ENCODE data around the gene RNF141.

The RNF141 gene

DNA sequence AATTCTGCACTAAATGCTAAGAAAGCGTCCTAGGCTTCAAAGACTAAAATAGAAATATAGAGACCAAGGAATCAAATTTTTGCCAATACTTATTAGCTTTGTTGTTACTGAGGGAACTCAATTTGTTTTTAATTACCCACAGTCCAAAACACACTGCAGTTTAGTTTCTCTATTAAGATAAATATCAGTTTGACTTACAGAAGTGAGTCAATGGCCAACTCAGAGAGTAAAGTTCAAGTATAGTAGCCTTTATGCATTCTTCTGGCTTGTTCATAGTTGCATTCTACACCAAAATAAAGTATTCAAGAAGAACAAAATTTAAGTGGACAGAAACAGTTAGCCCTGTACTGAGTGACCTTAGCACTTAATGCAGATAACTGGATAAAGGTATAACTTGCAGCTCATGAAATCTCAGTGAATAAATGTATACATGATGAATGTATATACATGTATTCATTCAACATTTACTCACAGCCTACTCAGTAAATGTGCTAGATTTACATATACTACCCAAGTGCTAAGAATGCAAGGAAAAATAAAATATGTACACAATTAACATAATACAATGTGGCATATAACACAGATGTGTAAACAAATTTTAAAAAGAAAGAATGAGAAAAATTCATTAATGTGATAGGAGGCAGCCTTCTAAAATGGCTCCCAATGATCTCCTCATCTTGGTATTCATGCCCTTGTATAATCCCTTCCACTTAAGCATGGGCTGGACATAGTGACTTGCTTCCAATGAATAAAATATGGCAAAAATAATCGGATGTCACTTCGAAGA is 9.7 kb upstream of the RNF141 start:
- TF ChIP-seq, protein P1, sequence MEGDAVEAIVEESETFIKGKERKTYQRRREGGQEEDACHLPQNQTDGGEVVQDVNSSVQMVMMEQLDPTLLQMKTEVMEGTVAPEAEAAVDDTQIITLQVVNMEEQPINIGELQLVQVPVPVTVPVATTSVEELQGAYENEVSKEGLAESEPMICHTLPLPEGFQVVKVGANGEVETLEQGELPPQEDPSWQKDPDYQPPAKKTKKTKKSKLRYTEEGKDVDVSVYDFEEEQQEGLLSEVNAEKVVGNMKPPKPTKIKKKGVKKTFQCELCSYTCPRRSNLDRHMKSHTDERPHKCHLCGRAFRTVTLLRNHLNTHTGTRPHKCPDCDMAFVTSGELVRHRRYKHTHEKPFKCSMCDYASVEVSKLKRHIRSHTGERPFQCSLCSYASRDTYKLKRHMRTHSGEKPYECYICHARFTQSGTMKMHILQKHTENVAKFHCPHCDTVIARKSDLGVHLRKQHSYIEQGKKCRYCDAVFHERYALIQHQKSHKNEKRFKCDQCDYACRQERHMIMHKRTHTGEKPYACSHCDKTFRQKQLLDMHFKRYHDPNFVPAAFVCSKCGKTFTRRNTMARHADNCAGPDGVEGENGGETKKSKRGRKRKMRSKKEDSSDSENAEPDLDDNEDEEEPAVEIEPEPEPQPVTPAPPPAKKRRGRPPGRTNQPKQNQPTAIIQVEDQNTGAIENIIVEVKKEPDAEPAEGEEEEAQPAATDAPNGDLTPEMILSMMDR (IDR thresholded peaks at IDR 0.05; ENCODE audit: low read depth, low read length, missing control alignments): no peak
- no peak for DNase-seq (ENCODE audit: extremely low read depth, low read depth)
- no peak overlapping the region for H3K4me3 ChIP-seq (replicated peaks; ENCODE audit: low read depth, low read length)

DNA sequence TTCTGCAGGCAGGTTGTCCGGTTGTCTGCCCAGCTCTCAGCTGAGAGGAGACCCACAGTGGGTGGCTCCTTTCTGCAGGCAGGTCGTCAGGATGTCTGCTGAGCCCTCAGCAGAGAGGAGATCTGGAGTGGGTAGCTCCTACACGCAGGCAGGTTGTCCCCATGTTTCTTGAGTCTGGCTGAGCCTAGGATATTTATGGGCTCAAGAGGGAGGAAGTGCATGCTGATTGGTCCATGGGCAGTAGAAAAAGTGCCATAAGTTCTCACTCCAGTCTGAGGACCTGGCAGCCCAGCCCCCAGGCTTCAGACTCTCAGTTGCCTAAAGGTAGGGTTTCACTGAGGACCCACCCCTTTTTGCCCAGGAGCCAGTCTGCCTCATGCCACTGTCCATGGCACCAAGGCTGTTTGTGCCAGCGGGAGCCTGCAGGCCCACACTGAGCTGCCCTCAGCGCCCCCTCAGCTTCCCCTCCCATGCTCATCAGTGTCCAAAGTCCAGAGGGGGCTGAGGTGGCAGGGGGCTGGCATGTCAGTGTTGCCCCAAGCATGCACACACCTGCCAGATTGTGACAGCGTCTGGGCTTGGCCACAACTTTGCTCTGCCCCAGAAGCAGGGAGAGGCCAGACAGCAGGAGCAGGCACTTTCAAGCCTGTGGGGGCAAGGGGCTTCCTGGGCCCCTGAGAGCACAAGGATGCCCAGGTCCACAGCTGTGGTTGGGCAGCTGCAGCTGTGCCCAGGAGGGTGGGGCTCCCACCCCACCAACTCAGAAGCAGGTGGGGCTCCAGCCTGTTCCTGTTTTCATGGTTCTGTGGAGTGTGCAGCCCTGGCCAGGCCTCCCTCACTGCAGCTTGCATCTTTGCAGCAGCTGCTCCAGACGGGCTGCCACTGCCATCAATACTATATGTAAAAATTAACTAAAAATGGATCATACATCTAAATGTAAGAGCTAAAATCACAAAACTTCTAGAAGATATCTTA is 3.8 kb upstream of the RNF141 start:
- TF ChIP-seq, protein P1 (IDR thresholded peaks at IDR 0.05; ENCODE audit: low read depth, low read length, missing control alignments): no peak
- DNase-seq (ENCODE audit: extremely low read depth, low read depth): no peak
- H3K4me3 ChIP-seq (replicated peaks; ENCODE audit: low read depth, low read length): no peak overlapping the region

DNA sequence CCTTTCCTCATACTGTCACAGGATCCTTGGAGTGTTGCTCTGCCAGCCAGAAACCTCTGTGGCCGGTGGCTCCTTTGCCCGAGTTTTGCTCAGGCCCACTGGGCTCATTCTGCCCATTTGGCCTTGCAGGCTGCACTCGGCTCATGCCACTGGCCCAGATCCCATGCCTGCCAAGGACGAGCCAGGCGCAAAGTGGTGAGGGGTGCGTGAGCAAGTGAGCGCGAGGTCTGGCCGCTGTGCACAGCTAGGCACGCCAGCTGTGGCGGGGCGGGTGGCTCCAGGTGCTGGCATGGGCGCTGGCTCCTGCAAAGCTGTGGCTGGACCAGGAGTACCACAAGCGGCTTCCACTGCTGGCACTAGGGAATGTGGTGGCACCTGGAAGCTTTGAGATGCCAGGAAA is 2.8 kb upstream of the RNF141 start:
- TF ChIP-seq, protein P1 (IDR thresholded peaks at IDR 0.05; ENCODE audit: low read depth, low read length, missing control alignments): no peak
- no peak overlapping the region for H3K4me3 ChIP-seq (replicated peaks; ENCODE audit: low read depth, low read length)
- DNase-seq (ENCODE audit: extremely low read depth, low read depth): no peak

DNA sequence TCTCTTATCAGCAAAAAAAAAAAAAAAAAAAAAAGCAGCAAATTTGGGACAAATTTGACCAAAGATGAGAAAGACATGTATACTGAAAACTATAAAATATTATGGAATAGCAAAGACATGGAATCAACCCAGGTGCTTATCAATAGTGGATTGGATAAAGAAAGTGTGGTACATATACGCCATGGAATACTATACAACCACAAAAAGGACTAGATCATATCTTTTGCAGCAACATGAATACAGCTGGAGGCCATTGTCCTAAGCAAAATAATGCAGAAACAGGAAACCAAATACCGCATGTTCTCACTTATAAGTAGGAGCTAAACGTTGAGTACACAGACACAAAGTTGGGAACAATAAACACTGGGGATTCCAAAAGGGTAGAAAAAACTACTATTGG is 1.8 kb upstream of the RNF141 start:
- H3K4me3 ChIP-seq (replicated peaks; ENCODE audit: low read depth, low read length): no peak overlapping the region
- DNase-seq (ENCODE audit: extremely low read depth, low read depth): no peak
- TF ChIP-seq, protein P1 (IDR thresholded peaks at IDR 0.05; ENCODE audit: low read depth, low read length, missing control alignments): no peak

DNA sequence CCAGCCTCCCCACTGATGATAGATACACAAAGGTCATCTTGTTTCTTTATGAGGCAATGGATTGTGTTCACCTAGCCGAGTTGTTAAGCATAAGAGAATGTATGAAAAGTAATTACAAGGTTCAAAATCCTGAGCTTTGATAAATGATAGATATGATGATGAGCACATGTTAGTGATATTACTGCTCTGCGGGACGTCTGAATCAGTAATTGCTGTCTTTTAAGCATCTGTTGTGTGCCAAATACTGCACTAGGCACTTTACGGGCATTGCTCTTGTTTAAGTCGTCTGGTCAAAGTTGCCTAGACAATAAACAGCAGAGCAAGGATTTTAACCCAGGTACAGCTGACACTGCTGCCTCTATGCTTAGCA is 559 bp upstream of the RNF141 start:
- peak overlapping the region; percentile 70 for H3K4me3 ChIP-seq (replicated peaks; ENCODE audit: low read depth, low read length)
- TF ChIP-seq, protein P1 (IDR thresholded peaks at IDR 0.05; ENCODE audit: low read depth, low read length, missing control alignments): no peak
- DNase-seq (ENCODE audit: extremely low read depth, low read depth): no peak

DNA sequence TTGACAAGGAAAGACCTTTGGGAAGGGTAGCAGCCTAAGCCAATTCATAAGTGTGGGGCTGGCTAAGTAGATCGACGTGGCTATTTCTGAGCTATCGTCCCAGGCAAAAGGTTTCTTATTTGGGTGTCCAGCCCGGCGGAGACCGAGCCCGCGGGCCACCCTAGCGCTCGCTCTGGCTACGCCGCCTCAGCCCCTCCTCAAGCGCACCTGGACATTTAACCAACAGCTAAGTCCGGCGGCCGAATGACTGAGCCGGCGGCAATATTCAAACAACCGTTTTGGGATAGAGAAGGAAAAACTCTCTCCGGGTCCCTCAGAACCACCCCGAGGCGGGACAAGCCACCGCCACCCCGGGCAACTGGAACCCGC is 457 bp downstream of the RNF141 start:
- peak overlapping the region; percentile 70 for H3K4me3 ChIP-seq (replicated peaks; ENCODE audit: low read depth, low read length)
- TF ChIP-seq, protein P1 (IDR thresholded peaks at IDR 0.05; ENCODE audit: low read depth, low read length, missing control alignments): no peak
- DNase-seq (ENCODE audit: extremely low read depth, low read depth): no peak

All from HFF-Myc (cell line).